ENCODE data around the gene CLDN14.

Gene CLDN14

DNA sequence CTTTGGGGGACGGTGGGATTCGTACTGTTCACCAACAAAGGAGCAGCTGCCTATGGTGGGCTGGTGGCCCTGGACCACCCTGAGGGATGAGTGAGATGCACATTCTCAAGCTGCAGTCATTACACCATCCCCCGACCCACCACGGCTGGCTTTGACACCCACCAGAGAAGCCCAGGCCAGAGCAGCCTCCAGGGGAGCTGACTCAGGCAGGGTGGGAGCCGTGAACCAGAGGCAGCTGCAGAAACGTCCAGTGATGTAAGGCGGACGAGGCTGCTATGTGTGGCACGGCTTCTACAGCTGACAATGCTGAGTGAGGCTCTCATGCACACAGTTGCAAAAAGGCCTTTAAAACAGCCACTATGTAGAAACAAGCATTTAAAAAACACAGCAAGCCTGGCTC, 54.6 kb downstream of the CLDN14 start:
- peaks cover 21% of the 10 kb centered on the region for H3K27me3 ChIP-seq
- no peak overlapping the region for H3K27ac ChIP-seq
- peaks cover 4 to 5% of the 10 kb centered on the region in 2 experiments for H3K4me1 ChIP-seq (ENCODE audit: control insufficient read depth in 1 of 2, insufficient read depth in 1 of 2, low read depth in 1 of 2, low read length in 1 of 2)
- H3K9me3 ChIP-seq: no peaks in the 10 kb centered on the region
- TF ChIP-seq, protein P1, sequence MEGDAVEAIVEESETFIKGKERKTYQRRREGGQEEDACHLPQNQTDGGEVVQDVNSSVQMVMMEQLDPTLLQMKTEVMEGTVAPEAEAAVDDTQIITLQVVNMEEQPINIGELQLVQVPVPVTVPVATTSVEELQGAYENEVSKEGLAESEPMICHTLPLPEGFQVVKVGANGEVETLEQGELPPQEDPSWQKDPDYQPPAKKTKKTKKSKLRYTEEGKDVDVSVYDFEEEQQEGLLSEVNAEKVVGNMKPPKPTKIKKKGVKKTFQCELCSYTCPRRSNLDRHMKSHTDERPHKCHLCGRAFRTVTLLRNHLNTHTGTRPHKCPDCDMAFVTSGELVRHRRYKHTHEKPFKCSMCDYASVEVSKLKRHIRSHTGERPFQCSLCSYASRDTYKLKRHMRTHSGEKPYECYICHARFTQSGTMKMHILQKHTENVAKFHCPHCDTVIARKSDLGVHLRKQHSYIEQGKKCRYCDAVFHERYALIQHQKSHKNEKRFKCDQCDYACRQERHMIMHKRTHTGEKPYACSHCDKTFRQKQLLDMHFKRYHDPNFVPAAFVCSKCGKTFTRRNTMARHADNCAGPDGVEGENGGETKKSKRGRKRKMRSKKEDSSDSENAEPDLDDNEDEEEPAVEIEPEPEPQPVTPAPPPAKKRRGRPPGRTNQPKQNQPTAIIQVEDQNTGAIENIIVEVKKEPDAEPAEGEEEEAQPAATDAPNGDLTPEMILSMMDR (IDR thresholded peaks at IDR 0.05): no peak
- H3K36me3 ChIP-seq: no peaks in the 10 kb centered on the region
- H3K4me3 ChIP-seq (ENCODE audit: low read depth in 1 of 2, low read length in 1 of 2): no peak overlapping the region

DNA sequence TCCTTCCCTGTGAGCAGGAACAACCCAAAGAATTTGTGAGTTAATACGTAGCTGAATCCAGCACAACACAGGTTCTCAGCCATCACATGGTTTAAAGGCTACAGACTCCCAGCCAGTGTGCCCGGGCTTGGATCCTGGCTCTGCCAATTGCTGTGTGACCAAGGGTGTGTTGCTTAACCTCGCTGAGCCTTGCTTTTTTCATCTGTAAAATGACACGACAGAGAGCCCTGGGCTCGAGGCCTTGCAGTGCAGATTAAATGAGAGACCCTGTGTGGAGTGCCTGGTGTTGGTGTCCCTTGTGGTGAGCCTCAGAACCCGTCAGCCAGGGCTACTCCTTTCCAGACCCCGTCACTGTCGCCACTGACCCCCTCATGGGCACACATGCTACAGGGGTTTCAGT, 55.3 kb downstream of the CLDN14 start:
- Histone ChIP-seq H3K27me3 (peaks cover 14% of the 10 kb centered on the region), H3K36me3 (no peaks in the 10 kb centered on the region), H3K4me3 (ENCODE audit: low read depth in 1 of 2, low read length in 1 of 2) (no peak overlapping the region), H3K27ac (no peak overlapping the region), H3K9me3 (no peaks in the 10 kb centered on the region), H3K4me1 (ENCODE audit: control insufficient read depth in 1 of 2, insufficient read depth in 1 of 2, low read depth in 1 of 2, low read length in 1 of 2) (no peaks in the 10 kb centered on the region)
- TF ChIP-seq, protein P1 (IDR thresholded peaks at IDR 0.05): no peak

DNA sequence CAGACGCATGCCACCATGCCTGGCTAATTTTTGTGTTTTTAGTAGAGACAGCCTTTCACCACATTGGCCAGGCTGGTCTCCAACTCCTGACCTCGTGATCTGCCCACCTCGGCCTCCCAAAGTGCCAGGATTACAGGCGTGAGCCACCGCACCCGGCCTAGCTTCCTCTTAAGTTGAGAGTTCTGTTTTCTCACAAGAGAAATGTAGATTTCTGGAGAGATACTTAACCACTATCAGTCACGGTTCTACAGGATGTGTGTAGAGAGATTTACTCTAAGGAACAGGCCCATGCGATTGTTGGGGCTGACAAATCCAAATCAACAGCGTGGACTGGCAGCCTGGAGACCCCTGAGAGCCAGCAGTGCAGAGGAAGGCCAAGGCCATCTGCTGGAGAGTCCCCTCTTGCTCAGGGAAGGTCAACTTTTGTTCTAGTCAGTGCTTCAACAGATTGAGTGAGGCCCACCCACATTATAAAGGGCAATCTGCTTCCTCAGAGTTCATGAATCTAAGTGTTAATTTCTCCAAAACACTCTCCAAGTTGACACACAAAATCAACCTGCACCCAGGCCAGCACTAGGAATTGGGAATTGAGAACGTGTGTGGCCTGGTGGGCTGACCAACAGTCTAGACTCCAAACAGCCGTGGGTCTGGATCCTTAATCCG, 56.0 kb downstream of the CLDN14 start:
- Histone ChIP-seq H3K9me3 (no peaks in the 10 kb centered on the region), H3K4me1 (ENCODE audit: control insufficient read depth in 1 of 2, insufficient read depth in 1 of 2, low read depth in 1 of 2, low read length in 1 of 2) (no peaks in the 10 kb centered on the region), H3K4me3 (ENCODE audit: low read depth in 1 of 2, low read length in 1 of 2) (no peak overlapping the region), H3K27me3 (peaks cover 7% of the 10 kb centered on the region), H3K36me3 (no peaks in the 10 kb centered on the region), H3K27ac (no peak overlapping the region)
- TF ChIP-seq, protein P1 (IDR thresholded peaks at IDR 0.05): no peak

DNA sequence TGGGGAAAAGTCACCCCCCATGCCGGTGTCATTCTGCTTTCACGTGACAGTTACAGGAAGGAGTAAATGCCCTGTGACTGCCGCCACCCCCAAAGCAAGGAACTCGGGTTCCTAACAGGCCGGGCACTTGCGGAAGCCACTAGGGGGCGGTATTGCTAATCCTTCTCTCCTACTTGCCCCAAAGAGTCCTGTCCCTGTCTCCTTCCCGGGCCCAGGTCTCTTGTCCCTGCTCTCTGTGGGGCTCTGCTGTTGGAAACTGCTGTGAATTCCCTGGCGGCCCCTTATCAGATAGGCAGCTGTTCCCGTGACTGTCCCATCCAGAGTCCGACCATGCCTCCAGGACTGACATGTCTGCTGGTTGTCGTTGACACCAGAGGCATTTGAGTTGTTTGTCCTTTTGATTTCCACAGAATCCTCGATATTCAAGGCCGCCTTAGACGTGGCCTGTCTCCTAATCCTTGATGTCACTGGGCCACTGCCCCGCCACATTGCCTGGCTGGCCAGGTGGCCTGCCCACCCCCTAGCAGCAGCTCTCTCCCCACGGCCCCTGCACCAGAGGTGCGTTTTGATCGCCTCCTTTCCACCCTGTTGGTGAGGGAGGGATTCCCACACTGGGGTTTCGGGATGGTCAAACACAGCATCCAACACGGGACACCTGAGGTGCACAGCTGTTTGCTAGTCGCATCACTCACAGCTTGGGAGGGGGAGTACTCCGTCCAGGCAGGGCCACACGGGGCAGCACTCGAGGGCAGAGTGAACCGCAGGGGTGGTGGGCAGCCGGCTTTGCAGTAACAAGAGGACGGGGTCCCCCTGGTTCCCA, 57.4 kb downstream of the CLDN14 start:
- Histone ChIP-seq H3K27me3 (no peaks in the 10 kb centered on the region), H3K9me3 (no peaks in the 10 kb centered on the region), H3K4me1 (ENCODE audit: control insufficient read depth in 1 of 2, insufficient read depth in 1 of 2, low read depth in 1 of 2, low read length in 1 of 2) (no peaks in the 10 kb centered on the region), H3K36me3 (peaks cover 9% of the 10 kb centered on the region), H3K27ac (no peak overlapping the region), H3K4me3 (ENCODE audit: low read depth in 1 of 2, low read length in 1 of 2) (no peak overlapping the region)
- TF ChIP-seq, protein P1 (IDR thresholded peaks at IDR 0.05): no peak

DNA sequence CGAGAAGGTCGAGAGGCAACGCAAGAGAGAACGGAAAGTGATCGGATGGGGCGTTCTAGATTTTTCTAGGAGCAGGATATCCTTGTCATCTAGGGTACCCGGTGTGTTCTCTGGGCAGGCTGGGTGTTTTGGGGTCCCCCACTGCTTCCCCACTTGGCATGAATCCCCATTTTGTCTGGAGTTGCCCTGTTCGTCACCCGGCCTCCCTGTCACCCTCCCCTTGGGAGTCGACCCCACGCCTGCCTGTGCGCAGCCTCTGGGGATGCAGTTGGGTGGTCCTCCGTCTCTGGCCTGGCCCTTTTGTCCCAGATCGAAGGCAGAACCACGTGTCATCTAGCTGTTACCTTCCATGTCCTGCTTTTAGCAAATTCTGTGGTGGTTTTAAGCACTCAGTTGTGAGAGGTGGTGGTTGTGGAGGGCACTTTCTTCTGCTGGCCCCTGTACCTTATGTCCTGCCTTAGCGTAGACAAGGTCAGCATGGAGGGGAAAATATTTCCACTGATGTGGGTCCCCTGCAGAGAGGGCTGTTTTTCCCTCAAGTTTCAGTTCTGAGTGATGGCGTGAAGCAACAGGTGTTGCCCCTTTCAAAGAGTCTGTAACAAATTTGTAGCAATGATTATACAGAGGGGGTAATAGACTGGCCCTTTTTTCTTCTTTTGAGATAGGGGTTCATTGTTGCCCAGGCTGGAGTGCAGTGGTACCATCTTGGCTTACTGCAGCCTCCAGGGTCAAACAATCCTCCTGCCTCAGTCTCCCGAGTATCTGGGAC, 59.2 kb downstream of the CLDN14 start:
- Histone ChIP-seq H3K27ac (no peak overlapping the region), H3K4me3 (ENCODE audit: low read depth in 1 of 2, low read length in 1 of 2) (no peak overlapping the region), H3K4me1 (ENCODE audit: control insufficient read depth in 1 of 2, insufficient read depth in 1 of 2, low read depth in 1 of 2, low read length in 1 of 2) (no peaks in the 10 kb centered on the region), H3K9me3 (no peaks in the 10 kb centered on the region), H3K27me3 (no peaks in the 10 kb centered on the region), H3K36me3 (peaks cover 19% of the 10 kb centered on the region)
- TF ChIP-seq, protein P1 (IDR thresholded peaks at IDR 0.05): no peak
